Activated naive CD4-positive, alpha-beta T cell treated with anti-CD3 and anti-CD28 coated beads for 36 hours (primary cell): ENCODE results near the gene KLF7. TPM values are rescaled to one million over a fixed set of nuclear protein-coding genes. Genes with fewer than 3 reads are reported as not detected.

Experiments used
- CTCF ChIA-PET: fragments of 350-600 bp; sonication (Branson Sonifier 250); formaldehyde crosslinking; loops from one replicate; lab custom pipeline; 2021; ENCODE audit warnings: antibody characterized with exemption; lab: Charles Lee
- DNase-seq: peaks from one replicate; pipeline ENCODE4 v3.0.0-alpha.2; 2020
- H3K27ac Mint-ChIP-seq: one replicate; pipeline ENCODE4 v1.8.0; 2021; ENCODE audit warnings: mild to moderate bottlenecking, mixed read lengths
- H3K27me3 Mint-ChIP-seq: one replicate; pipeline ENCODE4 v1.8.0; 2021; ENCODE audit warnings: low read depth, mixed read lengths
- H3K36me3 Mint-ChIP-seq: one replicate; pipeline ENCODE4 v1.8.0; 2021; ENCODE audit warnings: low read depth, mixed read lengths
- H3K4me1 Mint-ChIP-seq: one replicate; pipeline ENCODE4 v1.8.0; 2021; ENCODE audit warnings: low read depth, mixed read lengths
- H3K4me3 Mint-ChIP-seq: one replicate; pipeline ENCODE4 v1.8.0; 2021; ENCODE audit warnings: mild to moderate bottlenecking, moderate library complexity, mixed read lengths
- H3K9me3 Mint-ChIP-seq: one replicate; pipeline ENCODE4 v1.8.0; 2021; ENCODE audit warnings: mixed read lengths
- intact Hi-C: fragments of 100-400 bp; cut with micrococcal nuclease; formaldehyde crosslinking; loops from one replicate; pipeline ENCODE4 v1.15.1; 2023
- total RNA-seq, 2 experiments: library from RNA; stranded (reverse); gene quantifications; one replicate each; pipeline ENCODE4 v1.2.3, GENCODE V29; 2021

The KLF7 gene
- total RNA-seq, 2 experiments from 2014 or later, result 30.1 to 32.2 TPM

DNA sequence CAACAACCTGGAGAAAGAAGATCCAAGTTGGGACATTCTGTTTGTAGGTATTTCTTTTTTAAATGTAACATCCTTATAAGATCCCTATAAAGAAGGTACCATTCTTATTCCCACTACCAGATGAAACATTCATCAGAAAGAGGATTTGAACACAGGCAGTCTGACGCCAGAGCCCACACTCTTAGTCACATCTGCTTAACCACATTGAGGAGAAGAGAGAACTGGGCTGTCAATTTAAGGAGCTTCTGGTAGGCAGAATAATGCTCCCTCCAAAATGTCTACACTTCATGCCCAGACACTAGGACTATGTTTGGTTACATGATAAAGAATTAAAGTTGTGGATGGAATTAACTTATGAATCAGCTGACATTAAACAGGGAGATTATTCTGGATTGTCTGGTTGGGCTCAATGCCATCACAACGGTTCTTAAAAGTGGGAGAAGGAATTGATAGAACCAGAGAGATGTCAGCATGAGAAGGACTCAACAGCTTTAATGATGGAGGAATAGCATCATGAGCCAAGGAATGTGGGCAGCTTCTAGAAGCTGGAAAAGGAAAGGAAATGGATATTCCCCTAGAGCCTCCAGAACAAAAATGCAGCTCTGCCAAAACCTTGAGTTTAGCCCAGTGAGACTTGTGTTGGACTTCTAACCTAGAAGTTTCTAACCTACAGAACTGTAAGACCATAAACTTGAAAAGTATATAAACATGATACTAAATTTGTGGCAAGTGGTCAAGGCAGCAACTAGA, 82.2 kb downstream of the KLF7 start:
- no peak overlapping the region for H3K27ac Mint-ChIP-seq
- CTCF ChIA-PET, result no interaction called here
- peaks cover 38% of the 10 kb centered on the region for H3K36me3 Mint-ChIP-seq
- intact Hi-C loops, result no loop called here
- H3K4me3 Mint-ChIP-seq, result no peak overlapping the region
- no peak for DNase-seq
- H3K27me3 Mint-ChIP-seq, result no peaks in the 10 kb centered on the region
- H3K9me3 Mint-ChIP-seq, result no peaks in the 10 kb centered on the region
- H3K4me1 Mint-ChIP-seq, result peaks cover 6% of the 10 kb centered on the region

DNA sequence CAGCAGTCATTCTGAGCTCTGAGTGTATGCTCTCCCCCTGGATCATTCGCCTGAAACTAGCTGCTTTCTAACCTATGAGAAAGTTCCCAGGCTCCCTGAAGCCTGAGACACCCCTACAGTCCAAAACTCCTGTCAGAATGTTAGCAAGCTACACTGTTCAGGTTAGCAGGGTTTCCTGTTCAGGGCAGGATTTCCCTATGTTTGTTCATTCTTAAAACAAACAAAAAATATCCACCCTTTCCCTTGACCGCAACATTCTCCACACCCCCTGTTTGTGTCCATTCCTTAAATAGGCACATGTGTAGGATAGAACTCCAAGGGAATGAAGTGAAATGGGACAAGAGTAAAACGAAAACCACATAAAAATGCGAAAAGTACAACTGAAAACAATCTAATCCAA, 83.1 kb downstream of the KLF7 start:
- DNase-seq, result no peak
- Mint-ChIP-seq H3K4me1 (no peaks in the 10 kb centered on the region), H3K9me3 (no peaks in the 10 kb centered on the region), H3K4me3 (no peak overlapping the region), H3K27ac (no peak overlapping the region), H3K27me3 (no peaks in the 10 kb centered on the region), H3K36me3 (peaks cover 38% of the 10 kb centered on the region)
- intact Hi-C loops, result no loop called here
- CTCF ChIA-PET, result interaction anchor here (0.5 kb wide), 1 partner anchor 61 kb away, joined by 3 read pairs; no protein-coding TSS in a partner anchor

GRCh38 chr2:207078186-207078798, 87.5 kb downstream of the KLF7 start:
- Mint-ChIP-seq H3K27ac (no peak overlapping the region), H3K27me3 (no peaks in the 10 kb centered on the region), H3K9me3 (no peaks in the 10 kb centered on the region), H3K36me3 (peaks cover 25% of the 10 kb centered on the region), H3K4me3 (no peak overlapping the region), H3K4me1 (peaks cover 24% of the 10 kb centered on the region)
- CTCF ChIA-PET, result no interaction called here
- intact Hi-C loops, result no loop called here
- DNase-seq, result no peak

DNA sequence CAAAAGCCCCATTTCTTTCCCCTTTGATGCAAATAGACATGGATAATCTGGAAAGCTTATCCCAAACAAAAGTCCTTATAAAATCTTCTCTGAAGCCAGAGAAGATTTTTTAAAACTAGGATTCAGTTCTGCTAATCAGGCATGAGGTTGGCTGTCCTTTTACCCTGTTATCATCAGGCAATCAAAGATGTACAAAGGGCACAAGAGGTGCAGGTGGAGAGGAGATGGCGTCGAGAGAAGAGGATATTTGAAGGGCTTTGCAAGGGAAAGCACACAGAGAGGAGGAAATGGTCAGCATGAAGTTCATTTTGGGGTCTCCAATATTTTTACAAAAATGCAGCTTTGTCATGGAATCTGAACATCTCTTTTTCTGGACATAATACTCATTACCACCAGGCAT, 88.5 kb downstream of the KLF7 start:
- H3K4me3 Mint-ChIP-seq, result no peak overlapping the region
- CTCF ChIA-PET, result interaction anchor here (0.6 kb wide), 1 partner anchor 12 kb away, joined by 3 read pairs; no protein-coding TSS in a partner anchor
- no peaks in the 10 kb centered on the region for H3K9me3 Mint-ChIP-seq
- no peaks in the 10 kb centered on the region for H3K27me3 Mint-ChIP-seq
- H3K4me1 Mint-ChIP-seq, result peaks cover 27% of the 10 kb centered on the region
- intact Hi-C loops, result no loop called here
- H3K27ac Mint-ChIP-seq, result no peak overlapping the region
- H3K36me3 Mint-ChIP-seq, result peaks cover 23% of the 10 kb centered on the region
- DNase-seq, result no peak

DNA sequence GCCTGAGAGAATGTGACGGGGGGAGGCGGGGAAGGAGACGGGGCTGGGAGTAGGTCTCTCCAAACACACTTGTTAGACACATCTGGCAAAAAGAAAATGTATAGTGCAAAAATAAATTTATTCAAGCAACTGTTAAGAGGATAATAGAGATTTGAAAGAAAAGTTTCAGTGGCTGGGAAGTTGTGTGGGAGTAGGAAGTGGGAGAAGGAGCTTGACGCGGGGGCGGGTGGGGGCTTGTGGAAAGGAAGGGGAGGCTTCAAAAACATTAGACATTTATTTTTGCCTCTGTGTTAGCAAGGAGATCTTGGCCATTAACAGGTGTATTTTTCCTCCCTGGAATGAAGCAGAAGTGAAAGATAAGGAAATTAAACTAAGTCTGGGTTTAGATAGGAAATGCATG, 90.3 kb downstream of the KLF7 start:
- CTCF ChIA-PET, result interaction anchor here (1.1 to 2.0 kb wide), 2 partner anchors 11 to 13 kb away, joined by 3 to 8 read pairs; no protein-coding TSS in a partner anchor
- no peaks in the 10 kb centered on the region for H3K27me3 Mint-ChIP-seq
- intact Hi-C loops, result loop anchor here (2.0 kb wide), 1 partner anchor 149 kb away; no protein-coding TSS in a partner anchor
- H3K4me3 Mint-ChIP-seq, result no peak overlapping the region
- no peak for DNase-seq
- H3K27ac Mint-ChIP-seq, result no peak overlapping the region
- peaks cover 27% of the 10 kb centered on the region for H3K4me1 Mint-ChIP-seq
- H3K9me3 Mint-ChIP-seq, result no peaks in the 10 kb centered on the region
- peaks cover 11% of the 10 kb centered on the region for H3K36me3 Mint-ChIP-seq

DNA sequence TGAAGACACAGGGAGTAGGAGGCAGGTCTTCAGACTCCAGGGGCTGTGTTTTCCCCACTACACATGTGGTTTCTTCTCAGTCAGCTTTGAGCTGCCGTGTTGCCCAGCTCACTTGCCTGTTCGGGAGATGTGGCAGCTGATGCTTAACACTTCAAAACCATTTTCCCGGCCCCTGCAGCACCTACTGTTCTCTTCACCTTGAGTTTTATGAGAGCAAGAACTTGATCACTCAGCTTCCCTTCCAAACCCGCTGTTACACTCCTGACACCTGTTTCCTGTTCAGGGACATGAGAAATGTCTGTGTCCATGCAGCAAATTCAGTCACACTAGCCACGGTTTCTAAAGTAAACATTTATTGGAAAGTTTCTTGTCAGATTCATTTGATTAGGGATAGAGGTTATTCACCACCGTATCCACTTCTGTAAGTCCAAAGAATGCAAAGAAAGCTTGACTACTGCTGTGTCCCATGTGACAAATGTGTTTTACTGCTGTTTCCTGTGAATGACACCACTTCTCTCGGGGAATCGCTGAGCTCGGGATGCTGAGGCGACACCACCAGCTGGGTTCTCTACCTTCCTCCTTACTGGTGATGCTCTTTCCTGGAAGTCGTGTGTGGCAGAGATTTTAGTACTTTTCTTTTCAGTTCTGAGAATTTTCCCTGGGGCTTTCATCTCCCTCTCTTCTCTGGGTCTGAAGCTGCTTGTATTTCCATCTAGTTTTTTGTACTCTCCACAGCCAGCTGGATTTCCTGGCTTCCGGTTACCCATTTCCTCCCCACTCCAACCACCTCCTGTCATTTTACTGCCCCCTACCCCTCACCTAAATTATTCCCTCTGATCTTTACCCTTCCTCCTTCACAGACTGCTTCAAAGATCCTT, 91.7 kb downstream of the KLF7 start:
- Mint-ChIP-seq H3K4me1 (peaks cover 27% of the 10 kb centered on the region), H3K27me3 (no peaks in the 10 kb centered on the region), H3K9me3 (no peaks in the 10 kb centered on the region), H3K27ac (peak overlapping the region; percentile 85), H3K36me3 (no peaks in the 10 kb centered on the region), H3K4me3 (peak overlapping the region; percentile 64)
- DNase-seq, result peak; percentile 72
- CTCF ChIA-PET, result interaction anchor here (0.6 to 2.5 kb wide), 9 partner anchors 11 to 383 kb away, joined by 3 to 8 read pairs (median 4); no protein-coding TSS in a partner anchor
- intact Hi-C loops, result loop anchor here (1.0 to 5.0 kb wide), 7 partner anchors 27 to 258 kb away; no protein-coding TSS in a partner anchor

DNA sequence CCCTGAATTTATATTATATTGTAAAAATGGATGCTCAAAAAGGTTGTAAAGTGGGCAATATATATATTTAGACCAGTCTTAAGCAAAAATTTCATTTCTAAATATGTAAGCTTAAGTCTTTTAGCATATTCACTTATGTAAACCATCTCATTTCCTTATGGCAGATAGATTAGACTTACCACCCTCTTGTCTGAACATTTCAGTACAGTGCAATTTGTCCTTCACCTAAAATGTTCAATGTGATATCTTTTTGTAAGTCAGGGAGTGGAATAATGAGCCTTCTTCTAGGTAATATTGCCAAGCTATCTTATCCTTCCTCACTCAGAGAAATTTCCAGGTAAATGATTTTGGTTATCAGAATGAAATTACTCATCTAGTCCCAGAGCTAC, 92.3 kb downstream of the KLF7 start:
- H3K4me1 Mint-ChIP-seq, result peaks cover 27% of the 10 kb centered on the region
- CTCF ChIA-PET, result interaction anchor here (0.6 to 2.5 kb wide), 7 partner anchors 10 to 384 kb away, joined by 3 to 8 read pairs (median 5); no protein-coding TSS in a partner anchor
- peak overlapping the region; percentile 64 for H3K4me3 Mint-ChIP-seq
- H3K27me3 Mint-ChIP-seq, result no peaks in the 10 kb centered on the region
- H3K36me3 Mint-ChIP-seq, result no peaks in the 10 kb centered on the region
- no peaks in the 10 kb centered on the region for H3K9me3 Mint-ChIP-seq
- DNase-seq, result no peak
- peak overlapping the region; percentile 85 for H3K27ac Mint-ChIP-seq
- intact Hi-C loops, result loop anchor here (1.0 to 5.0 kb wide), 4 partner anchors 26 to 259 kb away; no protein-coding TSS in a partner anchor

GRCh38 chr2:207072571-207072970, 93.2 kb downstream of the KLF7 start:
- intact Hi-C loops, result loop anchor here (5.0 kb wide), 3 partner anchors 70 to 260 kb away; no protein-coding TSS in a partner anchor
- no peak overlapping the region for H3K27ac Mint-ChIP-seq
- no peaks in the 10 kb centered on the region for H3K27me3 Mint-ChIP-seq
- no peaks in the 10 kb centered on the region for H3K36me3 Mint-ChIP-seq
- no peak for DNase-seq
- no peaks in the 10 kb centered on the region for H3K9me3 Mint-ChIP-seq
- peaks cover 27% of the 10 kb centered on the region for H3K4me1 Mint-ChIP-seq
- H3K4me3 Mint-ChIP-seq, result no peak overlapping the region
- CTCF ChIA-PET, result interaction anchor here (2.2 to 2.5 kb wide), 2 partner anchors 9 to 71 kb away, joined by 6 to 7 read pairs; no protein-coding TSS in a partner anchor

- Mint-ChIP-seq H3K27me3 (no peaks in the 10 kb centered on the region), H3K9me3 (no peaks in the 10 kb centered on the region), H3K27ac (no peak overlapping the region), H3K4me3 (no peak overlapping the region), H3K4me1 (peaks cover 32% of the 10 kb centered on the region), H3K36me3 (no peaks in the 10 kb centered on the region)
- no peak for DNase-seq
- intact Hi-C loops, result loop anchor here (5.0 kb wide), 3 partner anchors 70 to 260 kb away; no protein-coding TSS in a partner anchor
- CTCF ChIA-PET, result interaction anchor here (0.6 kb wide), 1 partner anchor 492 kb away, joined by 3 read pairs; no protein-coding TSS in a partner anchor
Observed at GRCh38 chr2:207071820-207072219, 93.9 kb downstream of the KLF7 start.

DNA sequence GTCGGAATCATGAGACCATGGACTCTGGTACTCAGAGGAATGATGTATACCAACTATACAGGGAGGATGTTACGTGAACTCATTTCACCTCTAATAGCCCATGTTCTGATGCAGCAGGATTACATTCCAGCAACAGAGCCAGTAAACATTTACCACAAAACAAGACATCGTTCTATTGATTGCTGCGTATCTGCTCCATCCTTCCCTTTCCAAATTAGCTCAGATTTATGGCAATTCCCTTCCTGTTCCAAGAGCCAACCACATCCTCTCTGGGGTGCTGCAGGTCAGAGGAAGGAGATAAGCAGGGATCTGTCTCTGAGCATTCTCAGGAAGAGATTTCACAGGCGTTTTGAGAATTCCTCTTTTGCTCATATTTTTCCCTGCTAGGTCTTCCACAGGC, 98.3 kb downstream of the KLF7 start:
- Mint-ChIP-seq H3K27ac (no peak overlapping the region), H3K27me3 (no peaks in the 10 kb centered on the region), H3K9me3 (no peaks in the 10 kb centered on the region), H3K36me3 (no peaks in the 10 kb centered on the region), H3K4me1 (peaks cover 8% of the 10 kb centered on the region), H3K4me3 (no peak overlapping the region)
- DNase-seq, result no peak
- intact Hi-C loops, result no loop called here
- CTCF ChIA-PET, result no interaction called here

DNA sequence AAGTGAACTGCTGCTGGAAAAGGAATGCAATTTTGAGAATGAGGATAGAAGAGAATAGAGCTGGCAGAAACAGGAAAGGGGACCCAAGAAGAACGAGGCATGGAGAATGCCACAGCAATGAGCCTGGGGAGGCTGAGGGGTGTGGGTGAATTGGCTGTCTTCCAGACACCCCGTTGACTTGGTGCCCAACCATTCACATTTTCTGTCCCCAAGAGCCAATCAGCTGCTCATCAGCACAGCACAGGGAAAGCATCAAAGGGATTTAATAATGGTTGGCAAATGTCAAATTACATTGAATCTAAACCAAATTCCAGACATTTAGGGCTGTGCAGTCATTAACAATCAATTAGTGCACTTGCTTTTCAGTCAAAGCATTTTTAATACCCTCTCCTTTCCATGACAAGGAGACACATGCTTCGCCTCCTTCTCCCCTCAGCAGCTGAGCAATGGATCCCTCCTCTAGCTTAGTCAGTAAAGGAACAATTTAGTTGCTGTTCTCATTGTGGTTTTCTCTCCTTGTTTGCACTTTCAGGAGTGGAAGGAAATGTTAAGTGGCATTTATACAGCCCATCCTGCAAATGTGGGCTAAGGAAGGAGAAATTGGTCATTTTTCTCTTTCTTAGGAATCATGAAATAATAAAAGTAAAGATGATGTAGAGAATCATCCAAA, 98.8 kb downstream of the KLF7 start:
- H3K9me3 Mint-ChIP-seq, result no peaks in the 10 kb centered on the region

More for the DNA sequence above, 98.8 kb downstream of the KLF7 start:
- intact Hi-C loops, result no loop called here
- no peak for DNase-seq
- no peak overlapping the region for H3K27ac Mint-ChIP-seq
- no peaks in the 10 kb centered on the region for H3K27me3 Mint-ChIP-seq
- no peak overlapping the region for H3K4me3 Mint-ChIP-seq
- peaks cover 8% of the 10 kb centered on the region for H3K4me1 Mint-ChIP-seq
- CTCF ChIA-PET, result no interaction called here
- H3K36me3 Mint-ChIP-seq, result no peaks in the 10 kb centered on the region
